Measurements from ENCODE around the gene MZT2A. TPM values are rescaled to one million over a fixed set of nuclear protein-coding genes. Genes with fewer than 3 reads are reported as not detected.
"Not testable (repeated sequence)": the region's sequence is repeated elsewhere in the genome, so short reads cannot be mapped to it uniquely, and the experiment has no call there.

Gene MZT2A
- total and polyA plus RNA-seq, 4 donors: 29.5 to 77.4 (median 66.9) TPM

GRCh38 chr2:131534317-131534672 is 42.1 kb upstream of the MZT2A start:
- DNase-seq; H3K27ac ChIP-seq (ENCODE audit: low read depth in 1 of 2, low read length in 1 of 2); H3K4me3 ChIP-seq; H3K4me1 ChIP-seq (ENCODE audit: control insufficient read depth in 5 of 5, insufficient read depth in 5 of 5, low read length in 5 of 5); H3K9ac ChIP-seq (ENCODE audit: insufficient read depth in 1 of 2, low read length in 2 of 2); H3K36me3 ChIP-seq (ENCODE audit: control insufficient read depth in 4 of 4, insufficient read depth in 4 of 4, low read length in 4 of 4); ATAC-seq (ENCODE audit: insufficient read depth, low FRiP score); H3K27me3 ChIP-seq (ENCODE audit: control insufficient read depth in 3 of 3, insufficient read depth in 3 of 3, low read length in 2 of 3); H3K9me3 ChIP-seq (ENCODE audit: control insufficient read depth in 4 of 4, insufficient read depth in 3 of 4, low read length in 3 of 4): not testable (repeated sequence)
- 77 to 94% methylated on average over 4 to 11 of the region's 13 CpGs for WGBS, 2 donors

DNA sequence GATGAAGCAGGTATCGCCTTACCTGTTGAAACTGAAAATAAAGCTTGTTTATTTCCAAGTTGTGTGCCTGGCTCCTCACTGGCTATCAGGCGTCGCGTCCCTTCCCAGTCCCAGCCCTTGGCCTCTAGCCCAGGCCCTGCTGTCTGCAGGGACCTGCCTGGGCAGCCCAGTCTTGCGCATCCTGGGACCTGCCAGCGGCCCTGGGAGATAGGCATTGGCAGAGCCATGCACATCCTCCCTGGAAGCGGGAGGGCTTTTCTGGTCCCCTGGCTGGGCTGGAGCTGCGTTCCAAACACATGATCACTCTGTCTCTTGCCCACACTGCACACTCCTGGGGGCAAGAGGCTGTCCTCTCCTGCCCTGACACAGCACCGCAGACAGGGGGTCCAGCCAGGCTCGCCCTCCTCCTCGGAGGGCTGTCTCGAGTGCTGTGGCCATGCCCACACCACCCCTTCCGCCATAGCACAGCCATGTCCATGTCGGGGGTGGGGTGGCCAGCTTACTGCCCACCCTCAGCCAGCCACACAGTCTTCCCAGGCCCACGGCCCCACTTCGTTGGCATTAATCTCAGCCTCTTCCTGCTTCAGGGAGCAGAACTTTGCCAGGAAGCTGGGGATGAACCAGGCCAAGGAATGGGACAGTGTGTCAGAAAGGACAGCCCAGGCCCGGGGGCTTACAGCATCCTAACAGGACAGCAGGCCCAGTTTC is 41.6 kb upstream of the MZT2A start:
- not testable (repeated sequence) for H3K36me3 ChIP-seq (ENCODE audit: control insufficient read depth in 4 of 4, insufficient read depth in 4 of 4, low read length in 4 of 4); ATAC-seq (ENCODE audit: insufficient read depth, low FRiP score); H3K9ac ChIP-seq (ENCODE audit: insufficient read depth in 1 of 2, low read length in 2 of 2); H3K27ac ChIP-seq (ENCODE audit: low read depth in 1 of 2, low read length in 1 of 2); H3K4me3 ChIP-seq; H3K4me1 ChIP-seq (ENCODE audit: control insufficient read depth in 5 of 5, insufficient read depth in 5 of 5, low read length in 5 of 5); H3K9me3 ChIP-seq (ENCODE audit: control insufficient read depth in 4 of 4, insufficient read depth in 3 of 4, low read length in 3 of 4); DNase-seq; H3K27me3 ChIP-seq (ENCODE audit: control insufficient read depth in 3 of 3, insufficient read depth in 3 of 3, low read length in 2 of 3)
- 83 to 88% methylated on average over 12 to 14 of the region's 17 CpGs for WGBS, 2 donors

DNA sequence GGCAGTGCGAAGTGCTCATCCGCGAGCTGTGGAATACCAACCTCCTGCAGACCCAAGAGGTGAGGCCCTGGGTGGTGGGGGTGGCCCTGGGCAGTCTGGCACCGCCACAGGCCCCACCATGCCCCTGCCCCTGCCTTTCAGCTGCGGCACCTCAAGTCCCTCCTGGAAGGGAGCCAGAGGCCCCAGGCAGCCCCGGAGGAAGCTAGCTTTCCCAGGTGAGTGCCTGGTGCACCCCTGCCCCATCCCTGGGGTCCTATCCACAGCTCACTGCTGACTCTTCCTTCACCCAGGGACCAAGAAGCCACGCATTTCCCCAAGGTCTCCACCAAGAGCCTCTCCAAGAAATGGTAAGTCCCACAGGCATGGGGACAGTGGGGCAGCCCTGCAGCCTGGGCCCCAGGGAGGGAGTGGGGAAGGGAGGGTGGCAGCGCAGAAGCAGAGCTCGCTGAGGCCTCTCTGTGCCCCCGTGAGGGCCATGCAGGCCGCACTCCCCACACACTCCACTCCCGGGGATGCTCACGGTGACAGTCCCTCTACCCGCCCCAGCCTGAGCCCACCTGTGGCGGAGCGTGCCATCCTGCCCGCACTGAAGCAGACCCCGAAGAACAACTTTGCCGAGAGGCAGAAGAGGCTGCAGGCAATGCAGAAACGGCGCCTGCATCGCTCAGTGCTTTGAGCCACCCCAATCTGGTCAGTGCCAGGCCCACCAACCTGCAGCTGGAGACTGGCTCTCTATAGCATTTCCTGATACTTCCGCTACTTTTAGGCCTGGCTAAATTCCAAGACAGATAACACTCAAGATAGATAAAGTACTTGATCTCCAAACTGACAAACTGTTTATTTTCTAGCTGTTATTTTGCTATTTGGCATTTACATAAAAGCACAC is 40.8 kb upstream of the MZT2A start:
- H3K27ac ChIP-seq (ENCODE audit: low read depth in 1 of 2, low read length in 1 of 2); H3K4me1 ChIP-seq (ENCODE audit: control insufficient read depth in 5 of 5, insufficient read depth in 5 of 5, low read length in 5 of 5); H3K4me3 ChIP-seq; DNase-seq; H3K27me3 ChIP-seq (ENCODE audit: control insufficient read depth in 3 of 3, insufficient read depth in 3 of 3, low read length in 2 of 3); H3K36me3 ChIP-seq (ENCODE audit: control insufficient read depth in 4 of 4, insufficient read depth in 4 of 4, low read length in 4 of 4); H3K9ac ChIP-seq (ENCODE audit: insufficient read depth in 1 of 2, low read length in 2 of 2); H3K9me3 ChIP-seq (ENCODE audit: control insufficient read depth in 4 of 4, insufficient read depth in 3 of 4, low read length in 3 of 4); ATAC-seq (ENCODE audit: insufficient read depth, low FRiP score): not testable (repeated sequence)
- 82 to 85% methylated on average over 22 to 23 of the region's 23 CpGs for WGBS, 2 donors

DNA sequence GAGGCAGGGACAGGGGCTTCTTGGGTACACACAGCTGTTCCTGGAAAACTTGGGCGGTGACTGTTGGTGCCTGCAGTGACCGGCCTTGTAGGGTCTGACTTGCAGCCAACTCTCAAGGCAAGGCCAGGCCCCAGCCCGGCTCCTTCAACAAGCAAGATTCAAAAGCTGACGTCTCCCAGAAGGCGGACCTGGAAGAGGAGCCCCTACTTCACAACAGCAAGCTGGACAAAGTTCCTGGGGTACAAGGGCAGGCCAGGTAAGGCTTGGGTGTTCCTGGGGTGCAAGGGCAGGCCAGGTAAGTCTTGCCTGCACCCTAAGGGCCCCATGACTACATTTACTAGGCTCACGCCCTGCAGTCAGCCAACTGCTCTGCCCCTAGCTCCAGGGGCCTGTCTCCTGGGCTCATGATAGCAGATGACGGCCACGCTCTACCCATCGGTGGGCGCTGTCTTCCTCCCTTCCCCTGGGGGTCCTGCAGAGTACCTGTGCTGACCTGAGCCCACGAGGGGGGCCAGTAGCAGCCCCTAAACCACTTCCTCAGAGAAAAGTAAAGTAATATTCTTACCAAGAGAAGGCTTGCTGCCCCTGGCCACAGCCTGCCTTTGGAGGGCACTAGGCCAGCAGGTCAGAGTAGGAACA is 39.5 kb upstream of the MZT2A start:
- not testable (repeated sequence) for H3K36me3 ChIP-seq (ENCODE audit: control insufficient read depth in 4 of 4, insufficient read depth in 4 of 4, low read length in 4 of 4); H3K9me3 ChIP-seq (ENCODE audit: control insufficient read depth in 4 of 4, insufficient read depth in 3 of 4, low read length in 3 of 4); H3K27ac ChIP-seq (ENCODE audit: low read depth in 1 of 2, low read length in 1 of 2); DNase-seq; ATAC-seq (ENCODE audit: insufficient read depth, low FRiP score); H3K4me1 ChIP-seq (ENCODE audit: control insufficient read depth in 5 of 5, insufficient read depth in 5 of 5, low read length in 5 of 5); H3K27me3 ChIP-seq (ENCODE audit: control insufficient read depth in 3 of 3, insufficient read depth in 3 of 3, low read length in 2 of 3); H3K9ac ChIP-seq (ENCODE audit: insufficient read depth in 1 of 2, low read length in 2 of 2); H3K4me3 ChIP-seq
- 88 to 94% methylated on average over 6 to 9 of the region's 11 CpGs for WGBS, 2 donors

- 81 to 85% methylated on average over 16 to 21 of the region's 22 CpGs for WGBS, 2 donors
- ATAC-seq (ENCODE audit: insufficient read depth, low FRiP score): not testable (repeated sequence)
Observed at GRCh38 chr2:131530626-131531344, 38.6 kb upstream of the MZT2A start.

DNA sequence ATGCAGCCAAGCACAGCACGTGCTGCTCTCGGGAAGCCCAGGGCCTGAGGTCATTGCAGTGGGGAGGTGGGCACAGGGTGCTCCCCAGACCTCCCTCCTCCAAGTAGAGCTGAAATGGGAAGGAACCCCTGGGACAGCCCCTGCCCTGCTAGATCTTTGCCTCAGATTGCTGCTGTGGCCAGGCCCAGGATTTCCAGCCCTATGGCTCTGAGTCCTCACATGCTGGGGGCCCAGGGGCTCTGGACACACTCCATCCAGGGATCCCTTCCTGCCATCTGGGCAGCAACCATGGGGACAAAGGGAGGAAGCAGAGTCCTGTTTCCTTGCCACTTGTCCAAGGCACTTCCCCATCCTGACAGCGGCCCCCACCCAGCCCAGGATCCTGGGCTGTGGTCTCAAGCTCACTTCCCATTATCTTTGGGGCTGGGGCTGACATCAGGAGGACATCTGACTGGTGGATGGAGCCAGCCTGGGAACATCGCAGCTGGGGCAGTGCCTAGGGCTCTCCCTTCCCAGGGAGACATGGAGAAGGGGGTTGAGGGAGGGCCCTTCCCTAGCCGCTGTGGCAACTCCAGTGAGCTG is 37.8 kb upstream of the MZT2A start:
- H3K27me3 ChIP-seq (ENCODE audit: control insufficient read depth in 3 of 3, insufficient read depth in 3 of 3, low read length in 2 of 3); DNase-seq; H3K9me3 ChIP-seq (ENCODE audit: control insufficient read depth in 4 of 4, insufficient read depth in 3 of 4, low read length in 3 of 4); ATAC-seq (ENCODE audit: insufficient read depth, low FRiP score); H3K27ac ChIP-seq (ENCODE audit: low read depth in 1 of 2, low read length in 1 of 2); H3K4me3 ChIP-seq; H3K36me3 ChIP-seq (ENCODE audit: control insufficient read depth in 4 of 4, insufficient read depth in 4 of 4, low read length in 4 of 4); H3K9ac ChIP-seq (ENCODE audit: insufficient read depth in 1 of 2, low read length in 2 of 2); H3K4me1 ChIP-seq (ENCODE audit: control insufficient read depth in 5 of 5, insufficient read depth in 5 of 5, low read length in 5 of 5): not testable (repeated sequence)
- WGBS, 2 donors: 83 to 88% methylated on average over 4 to 5 of the region's 5 CpGs

More at GRCh38 chr2:131530626-131531344, 38.6 kb upstream of the MZT2A start:
- H3K4me1 ChIP-seq (ENCODE audit: control insufficient read depth in 5 of 5, insufficient read depth in 5 of 5, low read length in 5 of 5); H3K27ac ChIP-seq (ENCODE audit: low read depth in 1 of 2, low read length in 1 of 2); H3K4me3 ChIP-seq; DNase-seq; H3K36me3 ChIP-seq (ENCODE audit: control insufficient read depth in 4 of 4, insufficient read depth in 4 of 4, low read length in 4 of 4); H3K27me3 ChIP-seq (ENCODE audit: control insufficient read depth in 3 of 3, insufficient read depth in 3 of 3, low read length in 2 of 3); H3K9ac ChIP-seq (ENCODE audit: insufficient read depth in 1 of 2, low read length in 2 of 2); H3K9me3 ChIP-seq (ENCODE audit: control insufficient read depth in 4 of 4, insufficient read depth in 3 of 4, low read length in 3 of 4): not testable (repeated sequence)

DNA sequence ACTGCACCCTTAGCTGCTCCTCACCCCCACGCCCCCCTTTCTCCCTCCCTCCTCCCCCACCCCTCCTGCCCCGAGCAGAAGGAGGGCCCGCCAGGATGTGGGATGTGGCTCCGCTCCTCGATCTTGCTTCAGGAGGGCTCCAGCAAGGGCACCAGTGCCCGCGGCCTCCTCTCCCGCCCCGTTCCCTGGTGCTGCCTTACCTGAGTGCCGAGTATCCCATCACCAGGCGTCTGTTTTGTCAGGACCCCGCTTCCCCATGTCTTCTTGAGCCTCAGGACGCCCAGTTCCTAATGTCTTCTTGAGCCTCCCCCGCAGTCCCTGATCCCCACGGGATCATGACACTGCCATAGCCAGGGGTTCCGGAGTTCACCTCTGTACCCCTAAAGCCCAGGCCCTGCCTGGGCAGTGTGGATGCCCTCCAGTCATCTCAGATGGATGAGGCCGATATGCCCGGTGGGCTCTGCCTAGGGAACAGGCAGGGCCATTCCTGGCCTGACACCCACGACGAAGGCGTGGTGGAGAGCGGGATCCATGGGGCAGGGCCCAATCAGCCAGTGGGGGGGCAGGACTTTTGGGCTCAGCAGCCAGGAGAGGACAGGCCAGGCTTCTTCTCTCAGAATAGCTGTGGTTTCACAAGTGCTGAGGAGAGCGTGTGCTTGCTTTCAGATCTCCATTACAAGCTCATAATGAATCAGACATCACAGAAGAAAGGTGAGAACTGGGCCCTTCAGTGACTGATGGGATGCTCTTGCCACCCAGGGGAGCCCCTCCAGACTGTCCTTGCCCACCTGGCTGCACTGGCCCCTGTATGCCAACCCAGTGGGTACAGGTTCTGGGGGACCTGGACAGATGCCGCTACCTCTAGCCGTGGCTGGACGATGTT is 37.0 kb upstream of the MZT2A start:
- 63 to 71% methylated on average over 22 to 25 of the region's 26 CpGs for WGBS, 2 donors
- not testable (repeated sequence) for H3K27me3 ChIP-seq (ENCODE audit: control insufficient read depth in 3 of 3, insufficient read depth in 3 of 3, low read length in 2 of 3); H3K9me3 ChIP-seq (ENCODE audit: control insufficient read depth in 4 of 4, insufficient read depth in 3 of 4, low read length in 3 of 4); H3K36me3 ChIP-seq (ENCODE audit: control insufficient read depth in 4 of 4, insufficient read depth in 4 of 4, low read length in 4 of 4); H3K4me1 ChIP-seq (ENCODE audit: control insufficient read depth in 5 of 5, insufficient read depth in 5 of 5, low read length in 5 of 5); H3K4me3 ChIP-seq; H3K9ac ChIP-seq (ENCODE audit: insufficient read depth in 1 of 2, low read length in 2 of 2); ATAC-seq (ENCODE audit: insufficient read depth, low FRiP score); H3K27ac ChIP-seq (ENCODE audit: low read depth in 1 of 2, low read length in 1 of 2)
- DNase-seq: peak in 1 of 3 donors; percentile 24
